ENCODE data around the gene TMEM147. TPM values are rescaled to one million over a fixed set of nuclear protein-coding genes. Genes with fewer than 3 reads are reported as not detected.

The TMEM147 gene
- total RNA-seq, 1 donor from 2014 or later, result 104 TPM

DNA sequence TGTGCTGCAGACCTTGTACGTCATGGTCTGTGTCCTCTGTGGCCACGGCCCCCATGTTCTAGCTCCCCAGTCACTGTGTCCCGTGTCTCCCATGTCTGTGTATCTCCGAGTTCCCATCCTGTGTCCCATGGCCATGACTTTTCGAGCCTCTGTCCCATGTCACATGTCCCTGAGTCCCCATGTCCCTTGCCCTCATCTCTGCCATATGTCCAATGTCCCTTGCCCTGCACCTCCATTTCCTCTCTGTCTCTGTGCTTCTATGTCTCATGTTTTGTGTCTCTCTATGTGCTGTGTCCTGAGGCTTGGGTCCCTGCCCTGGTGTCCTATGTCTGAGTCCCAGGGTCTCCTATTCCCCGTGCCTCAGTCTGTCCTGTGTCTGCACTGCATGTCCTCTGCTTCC, 16.0 kb downstream of the TMEM147 start:
- Histone ChIP-seq H3K4me1 (peaks cover 13% of the 10 kb centered on the region), H3K27me3 (no peaks in the 10 kb centered on the region), H3K9me3 (no peaks in the 10 kb centered on the region), H3K27ac (no peak overlapping the region), H3K36me3 (no peaks in the 10 kb centered on the region), H3K4me3 (no peak overlapping the region)
- intact Hi-C loops (cut with DNase I), result no loop called here
- no peak for DNase-seq (ENCODE audit: extremely low spot score in 2 of 2)
- TF ChIP-seq, protein P1, sequence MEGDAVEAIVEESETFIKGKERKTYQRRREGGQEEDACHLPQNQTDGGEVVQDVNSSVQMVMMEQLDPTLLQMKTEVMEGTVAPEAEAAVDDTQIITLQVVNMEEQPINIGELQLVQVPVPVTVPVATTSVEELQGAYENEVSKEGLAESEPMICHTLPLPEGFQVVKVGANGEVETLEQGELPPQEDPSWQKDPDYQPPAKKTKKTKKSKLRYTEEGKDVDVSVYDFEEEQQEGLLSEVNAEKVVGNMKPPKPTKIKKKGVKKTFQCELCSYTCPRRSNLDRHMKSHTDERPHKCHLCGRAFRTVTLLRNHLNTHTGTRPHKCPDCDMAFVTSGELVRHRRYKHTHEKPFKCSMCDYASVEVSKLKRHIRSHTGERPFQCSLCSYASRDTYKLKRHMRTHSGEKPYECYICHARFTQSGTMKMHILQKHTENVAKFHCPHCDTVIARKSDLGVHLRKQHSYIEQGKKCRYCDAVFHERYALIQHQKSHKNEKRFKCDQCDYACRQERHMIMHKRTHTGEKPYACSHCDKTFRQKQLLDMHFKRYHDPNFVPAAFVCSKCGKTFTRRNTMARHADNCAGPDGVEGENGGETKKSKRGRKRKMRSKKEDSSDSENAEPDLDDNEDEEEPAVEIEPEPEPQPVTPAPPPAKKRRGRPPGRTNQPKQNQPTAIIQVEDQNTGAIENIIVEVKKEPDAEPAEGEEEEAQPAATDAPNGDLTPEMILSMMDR (IDR thresholded peaks at IDR 0.05), result no peak
- no peak for TF ChIP-seq POLR2A (IDR thresholded peaks at IDR 0.05)

- TF ChIP-seq, protein P1 (IDR thresholded peaks at IDR 0.05), result no peak
- TF ChIP-seq POLR2A (IDR thresholded peaks at IDR 0.05) (no peak), POLR2AphosphoS5 (IDR thresholded peaks at IDR 0.05; ENCODE audit: insufficient read depth in 1 of 2, low read depth in 1 of 2) (no peak)
- Histone ChIP-seq H3K27me3 (no peaks in the 10 kb centered on the region), H3K9me3 (no peaks in the 10 kb centered on the region), H3K4me3 (no peak overlapping the region), H3K36me3 (no peaks in the 10 kb centered on the region), H3K27ac (no peak overlapping the region), H3K4me1 (peaks cover 13% of the 10 kb centered on the region)
- no peak for DNase-seq (ENCODE audit: extremely low spot score in 2 of 2)
- intact Hi-C loops (cut with DNase I), result no loop called here
Measured at GRCh38 chr19:35562336-35562735, 16.9 kb downstream of the TMEM147 start.

DNA sequence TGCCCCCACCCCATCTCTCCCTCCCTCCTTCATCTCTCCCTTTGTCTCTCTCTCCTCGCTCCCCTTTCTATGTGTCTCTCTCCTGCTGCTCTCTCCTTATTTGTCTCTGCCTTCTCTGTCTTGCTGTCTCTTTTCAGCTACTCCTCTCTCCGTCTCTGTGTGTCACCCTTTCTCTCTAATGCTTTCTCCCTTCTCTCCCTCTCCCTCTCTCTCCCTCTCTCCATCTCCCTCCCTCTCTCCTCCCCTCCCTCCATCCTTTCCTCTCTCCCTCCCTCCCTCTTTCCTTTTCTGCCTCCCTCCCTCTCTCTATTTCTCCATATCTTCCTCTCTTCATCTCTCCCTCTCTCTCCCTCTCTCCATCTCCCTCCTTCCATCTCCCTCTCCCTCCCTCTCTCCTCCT, 17.4 kb downstream of the TMEM147 start:
- TF ChIP-seq, protein P1 (IDR thresholded peaks at IDR 0.05), result no peak
- TF ChIP-seq POLR2AphosphoS5 (IDR thresholded peaks at IDR 0.05; ENCODE audit: insufficient read depth in 1 of 2, low read depth in 1 of 2), result no peak
- no peak for TF ChIP-seq POLR2A (IDR thresholded peaks at IDR 0.05)
- Histone ChIP-seq H3K27ac (no peak overlapping the region), H3K4me3 (no peak overlapping the region), H3K4me1 (peaks cover 9% of the 10 kb centered on the region), H3K36me3 (no peaks in the 10 kb centered on the region), H3K27me3 (no peaks in the 10 kb centered on the region), H3K9me3 (no peaks in the 10 kb centered on the region)
- intact Hi-C loops (cut with DNase I), result no loop called here
- no peak for DNase-seq (ENCODE audit: extremely low spot score in 2 of 2)

GRCh38 chr19:35563207-35563829, 17.9 kb downstream of the TMEM147 start, which contains the start of gene ATP4A:
TSS of gene ATP4A (minus strand) at chr19:35563658. CDS start at chr19:35563629, 29 bp downstream.
- no peak for DNase-seq (ENCODE audit: extremely low spot score in 2 of 2)
- peaks cover 4% of the 10 kb centered on the region for H3K4me1 ChIP-seq
- H3K9me3 ChIP-seq, result no peaks in the 10 kb centered on the region
- TF ChIP-seq POLR2AphosphoS5 (IDR thresholded peaks at IDR 0.05; ENCODE audit: insufficient read depth in 1 of 2, low read depth in 1 of 2) (no peak), POLR2A (IDR thresholded peaks at IDR 0.05) (no peak)
- TF ChIP-seq, protein P1 (IDR thresholded peaks at IDR 0.05), result no peak
- H3K27me3 ChIP-seq, result no peaks in the 10 kb centered on the region
- intact Hi-C loops (cut with DNase I), result no loop called here
- no peaks in the 10 kb centered on the region for H3K36me3 ChIP-seq
- H3K27ac ChIP-seq, result no peak within 1 kb of the TSS
- no peak within 1 kb of the TSS for H3K4me3 ChIP-seq

DNA sequence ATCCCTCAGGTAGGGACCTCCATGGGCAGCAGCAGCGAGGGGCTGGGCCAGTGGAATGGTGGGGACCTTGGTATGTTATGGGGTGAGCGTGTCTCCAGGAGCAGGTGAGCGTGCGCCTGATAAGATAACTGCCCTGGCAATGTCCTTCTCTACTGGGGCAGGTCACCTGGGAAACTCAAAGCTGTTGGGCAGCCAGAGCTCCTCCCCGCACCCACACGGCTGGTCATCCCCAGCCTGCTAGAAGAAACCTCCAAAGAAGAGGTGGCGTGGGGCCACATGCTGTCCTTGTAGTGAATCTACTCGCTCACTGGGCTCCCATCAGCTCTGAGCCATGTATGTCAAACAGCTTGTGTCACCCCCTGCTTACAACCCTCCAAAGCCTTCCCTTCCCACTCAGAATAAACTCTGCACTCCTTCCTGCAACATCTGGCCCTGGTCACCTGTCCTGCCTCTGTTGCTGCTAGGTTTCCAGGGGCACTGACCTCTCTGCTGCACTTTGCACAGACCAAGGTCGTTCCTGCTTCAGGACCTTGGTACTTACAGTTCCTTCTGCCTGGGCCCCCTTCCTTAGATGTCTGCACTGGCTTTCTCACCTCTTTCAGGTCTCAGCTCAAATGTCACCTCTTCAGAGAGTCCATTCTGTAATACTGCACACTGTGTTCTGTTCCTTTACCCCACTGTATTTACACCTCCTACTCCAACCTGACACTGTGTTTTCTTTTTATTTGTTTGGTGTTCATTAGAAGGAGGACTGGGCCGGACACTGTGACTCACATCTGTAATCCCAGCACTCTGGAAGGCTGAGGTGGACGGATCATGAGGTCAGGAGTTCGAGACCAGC, 19.8 kb downstream of the TMEM147 start:
- Histone ChIP-seq H3K27ac (no peak overlapping the region), H3K36me3 (no peaks in the 10 kb centered on the region), H3K4me3 (no peak overlapping the region), H3K27me3 (no peaks in the 10 kb centered on the region), H3K9me3 (no peaks in the 10 kb centered on the region), H3K4me1 (no peaks in the 10 kb centered on the region)
- TF ChIP-seq, protein P1 (IDR thresholded peaks at IDR 0.05), result no peak
- TF ChIP-seq POLR2AphosphoS5 (IDR thresholded peaks at IDR 0.05; ENCODE audit: insufficient read depth in 1 of 2, low read depth in 1 of 2) (no peak), POLR2A (IDR thresholded peaks at IDR 0.05) (no peak)
- DNase-seq (ENCODE audit: extremely low spot score in 2 of 2), result no peak
- intact Hi-C loops (cut with DNase I), result no loop called here
